ENCODE data around the gene DEFB132.
A peak's percentile ranks its signal among the peaks of the same experiment; 100 is the strongest.

The DEFB132 gene

GRCh38 chr20:297925-298775, 40.6 kb downstream of the DEFB132 start:
- no peak for DNase-seq

- no peak for DNase-seq
Observed at GRCh38 chr20:298776-299391, 41.4 kb downstream of the DEFB132 start.

- no peak for DNase-seq
Observed at GRCh38 chr20:300345-300990, 42.9 kb downstream of the DEFB132 start.

GRCh38 chr20:301886-302848, 44.6 kb downstream of the DEFB132 start:
- DNase-seq, result no peak

GRCh38 chr20:305745-306144, 48.2 kb downstream of the DEFB132 start:
- DNase-seq, result no peak

- DNase-seq, result no peak
Observed at GRCh38 chr20:308427-309038, 51.0 kb downstream of the DEFB132 start.

GRCh38 chr20:309306-309840, 51.8 kb downstream of the DEFB132 start:
- no peak for DNase-seq

- DNase-seq, result peak; percentile 97
Observed at GRCh38 chr20:309841-310644, 52.5 kb downstream of the DEFB132 start.

- no peak for DNase-seq
Observed at GRCh38 chr20:310645-311044, 53.1 kb downstream of the DEFB132 start.

Measured in GOT3 (cell line).